HUES6 (cell line): ENCODE measurements around the gene SH3TC2.

ENCODE experiments used
- H3K27ac ChIP-seq: 2 replicates; pipeline ENCODE4 v1.7.0; 2013; ENCODE audit warnings: low read depth, mild to moderate bottlenecking, low read length, inconsistent platforms
- H3K27me3 ChIP-seq: 2 replicates; pipeline ENCODE4 v1.6.1; 2013; ENCODE audit warnings: low read length; ENCODE audit not compliant: control insufficient read depth, insufficient read depth
- H3K36me3 ChIP-seq: 2 replicates; pipeline ENCODE4 v1.6.1; 2013; ENCODE audit warnings: low read length; ENCODE audit not compliant: control insufficient read depth, insufficient read depth
- H3K4me1 ChIP-seq: 2 replicates; pipeline ENCODE4 v1.6.1; 2013; ENCODE audit warnings: low read length; ENCODE audit not compliant: control insufficient read depth, insufficient read depth
- H3K4me3 ChIP-seq: 2 replicates; pipeline ENCODE4 v1.5.1; 2013; ENCODE audit warnings: low read depth, low read length
- H3K9ac ChIP-seq: one replicate; pipeline ENCODE4 v1.6.1; 2013; ENCODE audit warnings: mild to moderate bottlenecking, low read length
- H3K9me3 ChIP-seq: 2 replicates; pipeline ENCODE4 v1.6.1; 2013; ENCODE audit warnings: low read depth, low read length; ENCODE audit not compliant: control insufficient read depth, insufficient read depth

The SH3TC2 gene

GRCh38 chr5:148988328-148988727, 74.5 kb downstream of the SH3TC2 start:
- Histone ChIP-seq H3K9ac (no peak overlapping the region), H3K27ac (no peak overlapping the region), H3K9me3 (no peaks in the 10 kb centered on the region), H3K36me3 (no peaks in the 10 kb centered on the region), H3K4me3 (no peak overlapping the region), H3K4me1 (peaks cover 14% of the 10 kb centered on the region), H3K27me3 (no peaks in the 10 kb centered on the region)

GRCh38 chr5:148986636-148987035, 76.2 kb downstream of the SH3TC2 start:
- no peak overlapping the region for H3K9ac ChIP-seq

GRCh38 chr5:148984345-148984744, 78.5 kb downstream of the SH3TC2 start:
- no peaks in the 10 kb centered on the region for H3K36me3 ChIP-seq
- H3K9me3 ChIP-seq, result no peaks in the 10 kb centered on the region
- H3K27ac ChIP-seq, result peak overlapping the region; percentile 8; the same call in 1 of the 2 replicates
- H3K9ac ChIP-seq, result no peak overlapping the region
- no peaks in the 10 kb centered on the region for H3K27me3 ChIP-seq
- peaks cover 16% of the 10 kb centered on the region for H3K4me1 ChIP-seq
- no peak overlapping the region; the same call in 1 of the 2 replicates for H3K4me3 ChIP-seq

More at GRCh38 chr5:148986636-148987035, 76.2 kb downstream of the SH3TC2 start:
- Histone ChIP-seq H3K36me3 (no peaks in the 10 kb centered on the region), H3K4me1 (peaks cover 16% of the 10 kb centered on the region), H3K9me3 (no peaks in the 10 kb centered on the region), H3K27me3 (no peaks in the 10 kb centered on the region), H3K4me3 (no peak overlapping the region), H3K27ac (no peak overlapping the region)

GRCh38 chr5:148981353-148981752, 81.5 kb downstream of the SH3TC2 start:
- no peaks in the 10 kb centered on the region for H3K27me3 ChIP-seq

GRCh38 chr5:148980731-148981130, 82.1 kb downstream of the SH3TC2 start:
- no peaks in the 10 kb centered on the region for H3K36me3 ChIP-seq
- H3K4me1 ChIP-seq, result peaks cover 27% of the 10 kb centered on the region
- H3K27me3 ChIP-seq, result no peaks in the 10 kb centered on the region
- no peak overlapping the region for H3K4me3 ChIP-seq
- H3K27ac ChIP-seq, result no peak overlapping the region
- H3K9ac ChIP-seq, result no peak overlapping the region
- no peaks in the 10 kb centered on the region for H3K9me3 ChIP-seq

More at GRCh38 chr5:148981353-148981752, 81.5 kb downstream of the SH3TC2 start:
- H3K27ac ChIP-seq, result no peak overlapping the region
- H3K9me3 ChIP-seq, result no peaks in the 10 kb centered on the region
- no peaks in the 10 kb centered on the region for H3K36me3 ChIP-seq
- H3K4me3 ChIP-seq, result no peak overlapping the region
- no peak overlapping the region for H3K9ac ChIP-seq
- peaks cover 26% of the 10 kb centered on the region for H3K4me1 ChIP-seq

- Histone ChIP-seq H3K4me1 (peaks cover 22% of the 10 kb centered on the region), H3K27ac (no peak overlapping the region), H3K27me3 (no peaks in the 10 kb centered on the region), H3K9ac (no peak overlapping the region), H3K36me3 (no peaks in the 10 kb centered on the region), H3K9me3 (no peaks in the 10 kb centered on the region), H3K4me3 (no peak overlapping the region)
Observed at GRCh38 chr5:148979083-148979723, 83.7 kb downstream of the SH3TC2 start.

GRCh38 chr5:148978370-148979082, 84.3 kb downstream of the SH3TC2 start:
- H3K4me1 ChIP-seq, result peaks cover 18% of the 10 kb centered on the region
- H3K9me3 ChIP-seq, result no peaks in the 10 kb centered on the region
- no peaks in the 10 kb centered on the region for H3K36me3 ChIP-seq
- no peak overlapping the region for H3K4me3 ChIP-seq
- H3K27ac ChIP-seq, result no peak overlapping the region
- no peak overlapping the region for H3K9ac ChIP-seq
- no peaks in the 10 kb centered on the region for H3K27me3 ChIP-seq

GRCh38 chr5:148976569-148977381, 86.1 kb downstream of the SH3TC2 start:
- H3K36me3 ChIP-seq, result no peaks in the 10 kb centered on the region
- no peak overlapping the region for H3K27ac ChIP-seq
- H3K4me1 ChIP-seq, result peaks cover 22% of the 10 kb centered on the region
- H3K27me3 ChIP-seq, result no peaks in the 10 kb centered on the region
- H3K9ac ChIP-seq, result no peak overlapping the region
- H3K4me3 ChIP-seq, result no peak overlapping the region
- H3K9me3 ChIP-seq, result no peaks in the 10 kb centered on the region

GRCh38 chr5:148974642-148975327, 88.1 kb downstream of the SH3TC2 start:
- H3K27me3 ChIP-seq, result no peaks in the 10 kb centered on the region
- no peak overlapping the region for H3K27ac ChIP-seq
- no peak overlapping the region for H3K9ac ChIP-seq
- H3K36me3 ChIP-seq, result no peaks in the 10 kb centered on the region
- peaks cover 22% of the 10 kb centered on the region for H3K4me1 ChIP-seq
- no peak overlapping the region for H3K4me3 ChIP-seq
- H3K9me3 ChIP-seq, result no peaks in the 10 kb centered on the region

GRCh38 chr5:148973455-148973854, 89.4 kb downstream of the SH3TC2 start:
- Histone ChIP-seq H3K27me3 (no peaks in the 10 kb centered on the region), H3K36me3 (no peaks in the 10 kb centered on the region), H3K27ac (no peak overlapping the region), H3K9me3 (no peaks in the 10 kb centered on the region), H3K9ac (no peak overlapping the region), H3K4me1 (peaks cover 22% of the 10 kb centered on the region), H3K4me3 (no peak overlapping the region)
